ENCODE results near the gene EFCAB6. TPM values are rescaled to one million over a fixed set of nuclear protein-coding genes. Genes with fewer than 3 reads are reported as not detected.

Gene EFCAB6
- polyA plus RNA-seq, 3 donors from 2014 or later = 0.04 to 0.18 TPM; not detected in 1

DNA sequence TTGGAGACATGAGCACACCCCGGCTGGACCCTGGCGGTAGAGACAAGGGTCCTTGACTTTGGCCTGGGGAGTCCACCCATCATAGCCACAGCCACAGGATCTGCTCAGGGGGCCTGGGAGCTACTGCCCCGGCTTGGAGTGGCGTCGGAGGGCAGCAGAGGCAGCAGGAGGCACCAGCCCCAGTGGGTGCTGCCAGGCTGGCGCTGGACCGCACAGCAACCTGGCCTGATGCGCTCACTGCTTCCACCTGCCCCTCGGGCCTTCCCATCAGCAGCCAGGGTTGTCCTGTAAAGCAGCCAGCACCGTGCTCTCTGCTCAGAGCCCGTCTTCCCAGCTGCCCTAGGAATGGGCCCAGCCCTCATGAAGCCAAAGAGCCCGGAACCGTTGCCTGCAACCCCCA, 28.3 kb upstream of the EFCAB6 start:
- Mint-ChIP-seq H3K36me3 (no peaks in the 10 kb centered on the region), H3K4me1 (no peaks in the 10 kb centered on the region), H3K4me3 (no peak overlapping the region), H3K27ac (no peak overlapping the region), H3K9me3 (no peaks in the 10 kb centered on the region), H3K27me3 (ENCODE audit: low read depth in 3 of 3) (no peaks in the 10 kb centered on the region)
- no peak for DNase-seq

DNA sequence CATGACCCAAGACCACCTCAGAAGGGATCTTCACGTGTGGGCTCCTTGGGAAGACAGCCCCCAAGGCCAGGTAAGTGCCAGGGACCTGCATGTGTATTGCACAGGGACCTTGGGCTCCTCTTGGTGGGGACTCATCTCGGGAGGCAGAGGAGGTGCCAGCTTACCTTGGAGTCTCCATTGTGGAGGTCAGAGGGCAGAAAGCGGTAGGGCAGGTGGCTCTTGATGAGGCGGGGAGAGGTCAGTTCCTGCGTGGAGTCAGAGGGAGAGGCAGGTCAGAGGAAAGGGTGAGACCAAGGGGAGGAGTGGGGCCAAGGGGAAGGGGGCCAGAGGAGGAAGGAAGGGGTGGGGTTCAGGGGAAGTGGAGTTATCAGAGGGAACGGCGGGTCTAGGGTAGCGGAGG, 27.7 kb upstream of the EFCAB6 start:
- no peaks in the 10 kb centered on the region for H3K36me3 Mint-ChIP-seq

DNA sequence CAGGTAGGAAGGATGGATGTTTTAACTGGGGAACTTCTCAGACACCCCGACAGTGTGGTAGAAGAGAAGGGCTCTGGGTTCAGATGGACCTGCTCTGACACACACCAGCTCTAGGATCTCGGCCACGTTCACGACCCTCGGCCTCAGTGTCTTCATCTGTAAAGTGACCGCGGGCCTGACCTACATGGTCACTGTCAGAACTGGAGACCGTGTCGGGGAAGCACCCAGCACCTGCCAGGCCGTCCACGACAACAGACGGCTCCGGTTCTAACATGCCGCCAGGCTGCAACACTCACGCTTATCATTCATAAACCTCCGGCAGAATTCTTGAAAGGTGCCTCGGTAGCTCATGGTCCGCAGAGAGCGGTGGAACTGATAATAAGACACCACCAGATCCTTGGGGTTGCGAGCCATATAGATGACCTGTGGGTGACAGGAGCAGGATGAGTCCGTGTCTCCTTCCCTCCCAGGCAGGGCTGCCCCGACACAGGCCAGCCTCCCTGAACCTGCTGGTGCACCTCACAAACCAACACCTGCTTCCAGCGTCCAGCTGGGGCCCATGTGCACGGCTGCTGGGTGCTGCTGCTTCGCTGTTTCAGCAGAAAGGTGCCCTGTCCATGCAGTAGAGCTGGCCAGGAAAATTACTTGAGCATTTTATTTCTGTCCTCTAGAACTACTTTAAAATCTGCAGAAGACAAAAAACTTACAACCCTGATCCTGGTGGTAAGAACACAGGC, 26.6 kb upstream of the EFCAB6 start:
- Mint-ChIP-seq H3K4me1 (no peaks in the 10 kb centered on the region), H3K4me3 (no peak overlapping the region), H3K36me3 (no peaks in the 10 kb centered on the region), H3K27ac (no peak overlapping the region), H3K9me3 (no peaks in the 10 kb centered on the region), H3K27me3 (ENCODE audit: low read depth in 3 of 3) (no peaks in the 10 kb centered on the region)
- no peak for DNase-seq

More for the DNA sequence above, 27.7 kb upstream of the EFCAB6 start:
- no peaks in the 10 kb centered on the region for H3K27me3 Mint-ChIP-seq (ENCODE audit: low read depth in 3 of 3)
- no peak for DNase-seq
- no peak overlapping the region for H3K27ac Mint-ChIP-seq
- H3K4me3 Mint-ChIP-seq = no peak overlapping the region
- no peaks in the 10 kb centered on the region for H3K4me1 Mint-ChIP-seq
- no peaks in the 10 kb centered on the region for H3K9me3 Mint-ChIP-seq

DNA sequence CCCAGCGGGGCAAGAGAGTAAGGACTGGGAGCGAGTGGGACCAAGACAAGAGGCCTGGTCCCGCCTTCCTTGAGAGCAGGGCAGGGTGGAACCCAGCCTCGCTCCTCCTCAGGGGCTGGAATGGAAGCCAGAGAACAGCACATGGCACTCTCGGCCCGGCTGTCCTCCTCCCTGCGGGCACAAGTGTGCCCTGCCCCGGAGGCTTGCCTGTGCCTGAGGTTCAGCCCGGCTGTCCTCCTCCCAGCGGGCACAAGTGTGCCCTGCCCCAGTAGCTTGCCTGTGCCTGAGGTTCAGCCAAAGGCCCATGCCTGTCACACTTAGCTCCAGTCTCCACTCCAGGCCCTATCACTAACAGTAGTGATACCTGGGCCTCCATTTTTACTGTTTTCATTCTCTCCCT, 26.1 kb upstream of the EFCAB6 start:
- DNase-seq = no peak
- H3K9me3 Mint-ChIP-seq = no peaks in the 10 kb centered on the region
- no peaks in the 10 kb centered on the region for H3K4me1 Mint-ChIP-seq
- no peak overlapping the region for H3K4me3 Mint-ChIP-seq
- peaks cover 0 to 2% (median 0%) of the 10 kb centered on the region in 3 donors for H3K27me3 Mint-ChIP-seq (ENCODE audit: low read depth in 3 of 3)
- no peaks in the 10 kb centered on the region for H3K36me3 Mint-ChIP-seq
- no peak overlapping the region for H3K27ac Mint-ChIP-seq

DNA sequence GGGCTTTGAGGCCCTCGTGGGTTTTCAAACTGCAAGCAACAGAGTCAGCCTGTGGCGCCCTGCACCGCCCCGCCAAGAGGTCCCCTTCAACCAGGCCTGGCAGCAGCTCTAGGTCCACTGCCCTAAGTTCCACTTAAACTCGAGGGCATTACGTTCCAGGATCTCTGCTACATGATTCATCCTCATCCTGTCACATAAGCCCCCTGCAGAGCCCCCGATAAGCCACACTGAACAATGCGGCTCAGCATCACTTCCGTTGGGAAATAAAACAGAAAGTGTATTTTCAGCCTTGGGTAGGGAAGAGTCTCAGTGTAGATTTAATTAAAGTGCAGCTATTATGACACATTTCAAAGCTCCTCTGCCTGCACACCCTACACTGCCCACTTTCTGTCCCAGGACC, 25.6 kb upstream of the EFCAB6 start:
- no peaks in the 10 kb centered on the region for H3K9me3 Mint-ChIP-seq
- no peaks in the 10 kb centered on the region for H3K4me1 Mint-ChIP-seq
- H3K36me3 Mint-ChIP-seq = no peaks in the 10 kb centered on the region
- no peak overlapping the region for H3K4me3 Mint-ChIP-seq
- H3K27me3 Mint-ChIP-seq (ENCODE audit: low read depth in 3 of 3) = peaks cover 0 to 6% (median 0%) of the 10 kb centered on the region in 3 donors
- no peak for DNase-seq
- H3K27ac Mint-ChIP-seq = no peak overlapping the region

DNA sequence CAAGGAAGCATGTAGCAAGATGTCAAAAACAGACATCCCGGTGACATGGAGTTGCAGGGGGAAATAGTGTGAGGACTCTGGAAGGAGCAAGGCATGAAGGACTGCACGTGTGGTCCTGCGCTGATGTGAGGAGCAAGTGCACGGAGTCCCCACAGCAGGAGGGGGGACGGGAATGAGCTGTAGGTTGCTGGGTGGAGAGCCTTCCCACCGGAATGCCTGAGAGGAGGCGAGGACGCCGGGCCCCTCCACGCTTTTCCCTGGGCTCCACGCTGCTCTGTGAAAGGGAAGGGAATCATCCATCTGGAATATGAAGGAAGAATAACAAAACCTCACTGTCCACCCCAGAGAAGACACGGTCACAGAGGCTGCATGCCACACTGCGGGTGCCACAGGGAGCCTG, 23.6 kb upstream of the EFCAB6 start:
- H3K9me3 Mint-ChIP-seq = no peaks in the 10 kb centered on the region
- no peaks in the 10 kb centered on the region for H3K36me3 Mint-ChIP-seq
- H3K27ac Mint-ChIP-seq = no peak overlapping the region
- H3K4me1 Mint-ChIP-seq = no peaks in the 10 kb centered on the region
- no peak for DNase-seq
- no peak overlapping the region for H3K4me3 Mint-ChIP-seq
- peaks cover 0 to 6% (median 0%) of the 10 kb centered on the region in 3 donors for H3K27me3 Mint-ChIP-seq (ENCODE audit: low read depth in 3 of 3)

DNA sequence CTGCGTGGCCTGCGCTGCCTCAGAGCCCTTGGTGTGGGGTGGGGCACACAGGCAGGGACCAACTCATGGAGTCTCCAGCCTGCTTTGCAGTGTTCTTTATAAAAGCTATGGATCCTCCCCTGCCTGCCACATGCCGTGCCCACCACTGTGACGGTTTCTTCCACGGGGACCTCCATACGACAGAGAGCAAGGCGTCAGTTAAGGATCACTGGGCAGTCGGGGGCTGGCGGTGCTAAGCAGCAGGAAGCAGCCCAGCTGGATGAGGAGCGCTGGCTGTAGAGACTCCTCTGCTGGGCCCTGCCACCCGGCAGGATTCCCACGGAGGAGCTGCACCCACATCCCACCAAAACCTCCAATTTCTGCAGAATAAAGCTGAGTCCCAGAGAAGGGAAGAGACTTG, 23.1 kb upstream of the EFCAB6 start:
- no peak overlapping the region for H3K27ac Mint-ChIP-seq
- H3K36me3 Mint-ChIP-seq = no peaks in the 10 kb centered on the region
- H3K9me3 Mint-ChIP-seq = no peaks in the 10 kb centered on the region
- peaks cover 0 to 6% (median 0%) of the 10 kb centered on the region in 3 donors for H3K27me3 Mint-ChIP-seq (ENCODE audit: low read depth in 3 of 3)
- no peak for DNase-seq
- no peaks in the 10 kb centered on the region for H3K4me1 Mint-ChIP-seq
- no peak overlapping the region for H3K4me3 Mint-ChIP-seq

DNA sequence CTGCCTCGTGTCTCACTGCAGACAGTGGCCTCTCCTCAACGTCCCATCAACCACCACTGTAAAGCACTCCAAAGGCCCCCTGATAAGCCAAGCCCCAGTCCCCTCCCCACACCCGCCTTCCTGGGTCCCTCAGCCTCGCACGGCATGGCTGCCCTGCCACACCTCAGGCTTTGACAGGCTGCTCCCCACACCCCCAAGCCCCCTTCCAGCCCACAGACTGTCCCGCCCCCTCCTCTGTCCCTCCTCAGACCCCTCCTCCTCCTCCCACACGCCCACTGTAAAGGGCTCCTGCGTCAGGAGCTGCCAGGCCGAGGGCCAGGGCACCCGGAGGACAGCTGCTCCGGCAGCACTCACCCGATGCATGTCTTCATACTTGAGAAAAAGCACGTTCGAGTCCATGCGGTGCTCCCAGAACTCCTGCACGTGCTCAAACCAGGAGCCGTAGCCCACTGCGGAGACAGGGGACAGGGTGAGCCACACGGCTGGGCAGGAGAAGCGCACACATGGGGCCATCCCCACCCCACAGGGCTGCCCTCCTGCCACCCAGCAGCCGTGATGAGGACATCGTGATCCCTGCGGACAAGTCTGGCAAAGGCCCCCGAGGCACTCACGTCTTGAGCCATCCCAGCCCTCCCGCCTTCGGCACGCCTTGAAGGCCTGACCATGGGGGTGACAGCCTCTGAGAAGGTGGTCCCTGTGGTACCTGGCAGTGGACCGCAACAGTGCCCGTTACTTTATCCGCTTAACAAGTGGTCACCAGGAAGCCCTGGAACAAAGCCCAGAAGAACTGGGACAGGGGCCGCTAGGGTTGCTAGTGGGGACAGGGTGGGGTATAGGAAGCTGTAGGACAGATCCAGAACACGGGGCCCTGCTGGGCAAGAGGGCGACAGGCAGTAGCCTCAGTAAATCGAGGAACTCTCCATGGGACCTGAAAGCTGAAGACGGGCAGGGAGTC, 21.5 kb upstream of the EFCAB6 start:
- H3K4me3 Mint-ChIP-seq = no peak overlapping the region
- no peak for DNase-seq
- H3K27ac Mint-ChIP-seq = no peak overlapping the region
- peaks cover 0 to 6% (median 0%) of the 10 kb centered on the region in 3 donors for H3K27me3 Mint-ChIP-seq (ENCODE audit: low read depth in 3 of 3)
- no peaks in the 10 kb centered on the region for H3K4me1 Mint-ChIP-seq
- H3K36me3 Mint-ChIP-seq = no peaks in the 10 kb centered on the region
- H3K9me3 Mint-ChIP-seq = no peaks in the 10 kb centered on the region

DNA sequence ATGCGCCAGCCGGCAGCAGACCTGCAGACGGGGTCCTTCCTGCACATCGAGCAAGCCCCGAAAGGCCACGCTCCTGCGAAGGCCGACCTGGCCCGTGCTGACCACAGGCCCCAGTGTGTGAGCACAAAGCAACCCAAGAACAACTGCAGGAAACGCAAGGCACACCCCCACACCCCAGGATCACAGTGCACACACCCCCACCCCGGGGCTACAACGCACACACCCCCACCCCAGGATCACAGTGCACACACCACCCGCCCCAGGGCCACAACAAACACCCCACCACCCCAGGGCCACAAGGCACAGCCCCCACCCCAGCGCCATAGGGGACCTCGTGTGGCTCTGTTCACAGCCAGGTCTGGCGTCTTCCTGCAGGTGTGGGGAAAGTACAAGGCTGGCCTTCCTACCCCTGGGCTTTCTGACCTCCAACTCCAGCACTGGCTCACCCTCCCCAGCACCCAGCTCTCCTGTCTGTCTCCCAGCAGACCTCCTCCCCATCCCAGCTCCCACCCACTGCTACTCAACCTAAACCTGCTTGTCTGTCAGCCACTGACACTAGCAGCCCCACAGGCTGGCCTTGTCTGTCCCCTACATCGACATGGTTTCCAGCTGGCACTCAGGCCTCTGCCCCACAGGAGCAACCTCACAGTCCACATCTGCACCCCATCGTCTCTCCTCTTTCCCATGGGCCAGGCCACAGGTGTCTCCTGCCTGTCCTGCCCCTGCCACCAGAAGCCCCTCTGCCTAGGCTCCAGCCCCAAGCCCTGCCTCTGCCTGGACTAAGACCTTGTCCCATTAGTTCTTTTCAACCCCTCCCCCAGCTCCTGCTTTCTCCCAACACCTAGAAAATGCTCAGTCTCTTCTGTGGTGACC, 20.5 kb upstream of the EFCAB6 start:
- Mint-ChIP-seq H3K27ac (no peak overlapping the region), H3K4me3 (no peak overlapping the region), H3K27me3 (ENCODE audit: low read depth in 3 of 3) (peaks cover 0 to 6% (median 2%) of the 10 kb centered on the region in 3 donors), H3K4me1 (no peaks in the 10 kb centered on the region), H3K9me3 (no peaks in the 10 kb centered on the region), H3K36me3 (no peaks in the 10 kb centered on the region)
- no peak for DNase-seq

DNA sequence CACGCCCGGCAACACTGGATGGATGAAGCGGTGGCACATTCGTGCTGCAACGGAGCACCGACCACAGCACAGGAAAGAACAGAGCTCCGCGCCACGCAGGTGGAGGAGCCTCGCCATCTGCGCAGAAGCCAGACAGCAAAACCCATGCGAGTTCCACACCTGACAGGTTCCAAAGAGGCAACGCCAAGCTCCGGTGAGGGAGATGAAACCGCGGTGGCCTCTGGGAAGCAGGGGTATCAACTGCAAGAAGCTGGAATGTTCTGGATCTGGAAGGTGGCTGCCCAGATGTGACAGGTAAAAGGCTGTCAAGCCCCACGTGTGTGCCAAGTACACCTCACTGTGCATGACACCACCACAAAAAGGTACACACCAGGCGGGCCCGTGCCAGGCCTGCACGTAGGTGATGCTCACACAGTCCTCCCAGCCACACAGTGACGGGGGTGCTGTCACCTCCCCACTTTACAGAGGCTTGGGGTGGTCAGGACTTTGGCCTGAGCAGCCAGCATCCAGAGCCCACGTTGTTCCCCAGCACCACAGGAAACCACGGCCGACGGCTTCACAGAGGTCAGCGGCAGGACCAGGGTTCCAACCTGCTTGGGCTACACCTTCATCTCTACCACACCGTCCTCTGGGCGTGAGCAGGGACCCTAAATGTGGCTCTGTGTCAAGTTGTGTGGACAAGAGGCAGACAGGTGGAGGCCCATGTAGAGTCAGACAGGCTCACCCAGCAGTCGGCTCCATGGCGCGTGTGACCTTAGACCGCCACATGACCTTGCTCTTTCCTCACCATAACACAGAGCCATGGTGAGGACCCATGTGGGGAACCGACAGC, 19.7 kb upstream of the EFCAB6 start:
- Mint-ChIP-seq H3K4me3 (no peak overlapping the region), H3K36me3 (no peaks in the 10 kb centered on the region), H3K9me3 (no peaks in the 10 kb centered on the region), H3K27ac (no peak overlapping the region), H3K27me3 (ENCODE audit: low read depth in 3 of 3) (peaks cover 0 to 10% (median 2%) of the 10 kb centered on the region in 3 donors), H3K4me1 (no peaks in the 10 kb centered on the region)
- no peak for DNase-seq

DNA sequence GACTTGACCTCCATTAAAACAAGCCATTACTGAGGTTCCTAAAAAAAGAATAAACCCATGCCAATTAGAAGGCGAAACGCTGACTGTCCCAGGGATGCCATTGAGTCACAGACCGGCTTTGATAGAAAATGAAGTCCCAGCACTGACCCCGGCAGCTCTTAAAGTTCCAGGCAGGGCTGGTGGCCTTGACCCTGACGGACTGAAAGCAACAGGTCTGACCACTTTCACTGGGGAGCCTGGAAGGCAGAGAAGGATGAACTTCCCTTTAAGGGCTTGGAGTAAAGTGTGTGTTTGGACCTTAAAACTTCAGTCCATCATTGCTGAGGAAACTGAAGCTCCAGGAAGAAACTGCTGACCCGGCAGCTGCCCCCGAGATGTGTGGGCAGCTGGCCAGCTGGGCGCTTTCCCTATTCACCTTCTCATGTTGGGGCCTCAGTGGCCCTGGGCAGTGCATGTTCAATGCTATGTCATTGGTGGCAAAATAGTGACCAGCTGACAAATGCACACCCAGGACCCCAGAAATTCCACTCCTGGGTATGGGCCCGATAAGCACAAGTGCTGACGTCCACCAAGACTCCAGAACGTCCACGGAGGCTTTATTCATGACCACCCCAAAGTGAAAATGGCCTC, 18.9 kb upstream of the EFCAB6 start:
- Mint-ChIP-seq H3K27me3 (ENCODE audit: low read depth in 3 of 3) (peaks cover 0 to 10% (median 2%) of the 10 kb centered on the region in 3 donors), H3K4me3 (no peak overlapping the region)

DNA sequence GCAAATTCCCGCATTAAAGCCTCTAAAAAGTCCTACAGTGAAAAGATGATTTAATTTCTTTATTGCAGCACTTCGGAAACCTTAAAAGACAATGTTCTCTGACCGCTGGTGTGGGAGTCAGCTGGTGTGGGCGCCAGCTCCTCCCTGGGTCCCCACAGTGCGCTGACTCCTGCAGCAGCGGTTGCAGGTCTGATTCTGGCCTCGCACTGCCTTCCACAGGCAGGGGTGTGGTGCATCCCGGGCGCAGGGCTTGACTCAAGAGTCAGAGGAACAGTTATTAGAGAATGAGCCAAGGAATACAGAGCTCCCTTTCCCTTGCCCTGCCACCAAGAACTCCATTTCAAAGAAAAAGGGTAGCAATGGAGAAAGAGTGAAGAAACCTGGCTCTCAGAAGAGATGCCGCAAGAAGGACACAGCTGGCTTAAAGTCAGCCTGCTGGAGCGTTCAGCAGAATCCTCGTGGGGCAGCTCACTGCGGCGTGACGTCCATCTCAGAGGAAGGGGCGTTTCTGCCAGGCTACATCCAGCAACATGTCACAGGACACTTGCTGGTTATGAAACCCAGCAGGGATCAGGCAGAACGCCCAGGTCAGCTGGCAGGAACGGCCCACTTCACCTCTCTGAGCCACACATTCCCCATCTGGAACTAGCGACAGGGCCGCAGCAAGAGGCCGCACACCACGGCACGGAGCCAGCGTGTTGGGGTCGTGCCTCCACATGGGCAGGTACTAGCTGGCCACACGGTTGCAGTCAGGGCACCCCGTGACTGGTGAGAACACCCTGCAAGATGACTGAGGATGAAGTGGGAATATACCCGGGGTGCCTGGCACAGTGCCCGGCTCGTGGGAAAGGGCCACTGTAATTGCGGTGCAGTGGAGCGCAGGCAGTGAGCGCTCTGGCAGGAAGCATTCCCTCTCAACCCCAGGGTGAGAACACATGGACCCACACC, 18.1 kb upstream of the EFCAB6 start:
- no peaks in the 10 kb centered on the region for H3K36me3 Mint-ChIP-seq
- H3K9me3 Mint-ChIP-seq = no peaks in the 10 kb centered on the region
- H3K27me3 Mint-ChIP-seq (ENCODE audit: low read depth in 3 of 3) = peaks cover 0 to 10% (median 2%) of the 10 kb centered on the region in 3 donors
- no peak overlapping the region for H3K27ac Mint-ChIP-seq
- H3K4me3 Mint-ChIP-seq = no peak overlapping the region
- H3K4me1 Mint-ChIP-seq = no peaks in the 10 kb centered on the region
- no peak for DNase-seq

More for the DNA sequence above, 18.9 kb upstream of the EFCAB6 start:
- Mint-ChIP-seq H3K9me3 (no peaks in the 10 kb centered on the region), H3K27ac (no peak overlapping the region), H3K36me3 (no peaks in the 10 kb centered on the region), H3K4me1 (no peaks in the 10 kb centered on the region)
- no peak for DNase-seq

Measured in immature natural killer cell (primary cell).